ENCODE data around the gene YIPF3.
"Not testable (repeated sequence)": the region's sequence is repeated elsewhere in the genome, so short reads cannot be mapped to it uniquely, and the experiment has no call there.

YIPF3 gene

DNA sequence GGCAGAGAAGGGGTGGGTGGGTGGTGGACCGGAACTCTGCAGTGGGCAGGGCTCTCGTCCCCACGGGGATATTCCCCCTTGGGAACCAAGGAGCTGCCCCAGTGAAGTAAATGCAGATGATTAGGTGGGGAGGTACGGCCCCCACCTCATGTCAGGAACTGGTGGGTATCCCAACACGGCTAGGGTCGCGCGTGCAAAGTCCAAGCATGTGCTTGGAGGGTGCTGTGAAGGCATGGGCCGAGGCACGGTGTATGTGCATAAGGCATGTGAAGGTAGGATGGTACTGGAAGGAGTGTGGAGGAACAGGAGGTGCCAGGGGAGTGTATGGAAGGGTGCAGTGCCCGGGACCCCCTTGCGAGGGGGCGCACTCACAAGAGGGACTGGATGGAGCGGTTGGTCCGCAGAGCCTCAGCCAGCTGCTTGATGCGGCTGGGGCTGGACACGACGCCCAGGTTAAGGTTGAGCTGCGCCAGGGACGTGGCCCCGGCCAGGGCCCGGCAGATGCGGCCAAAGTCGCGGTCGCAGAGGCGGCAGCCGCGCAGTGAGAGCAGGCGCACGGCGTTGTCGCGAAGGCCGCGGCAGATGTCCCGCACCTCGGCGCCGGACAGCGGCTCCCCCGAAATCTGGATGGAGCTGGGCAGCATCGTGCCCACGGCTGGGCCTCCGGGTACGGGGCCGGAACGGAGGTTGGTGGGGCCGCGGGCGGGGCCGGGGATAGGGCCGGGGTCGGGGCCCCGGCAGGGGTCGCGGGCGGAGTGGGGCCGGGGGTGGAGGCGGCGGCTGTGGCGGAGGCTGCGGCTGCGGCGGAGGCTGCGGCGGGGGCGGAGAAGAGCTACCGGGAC is 7.4 kb downstream of the YIPF3 start:
- no peak for DNase-seq

DNA sequence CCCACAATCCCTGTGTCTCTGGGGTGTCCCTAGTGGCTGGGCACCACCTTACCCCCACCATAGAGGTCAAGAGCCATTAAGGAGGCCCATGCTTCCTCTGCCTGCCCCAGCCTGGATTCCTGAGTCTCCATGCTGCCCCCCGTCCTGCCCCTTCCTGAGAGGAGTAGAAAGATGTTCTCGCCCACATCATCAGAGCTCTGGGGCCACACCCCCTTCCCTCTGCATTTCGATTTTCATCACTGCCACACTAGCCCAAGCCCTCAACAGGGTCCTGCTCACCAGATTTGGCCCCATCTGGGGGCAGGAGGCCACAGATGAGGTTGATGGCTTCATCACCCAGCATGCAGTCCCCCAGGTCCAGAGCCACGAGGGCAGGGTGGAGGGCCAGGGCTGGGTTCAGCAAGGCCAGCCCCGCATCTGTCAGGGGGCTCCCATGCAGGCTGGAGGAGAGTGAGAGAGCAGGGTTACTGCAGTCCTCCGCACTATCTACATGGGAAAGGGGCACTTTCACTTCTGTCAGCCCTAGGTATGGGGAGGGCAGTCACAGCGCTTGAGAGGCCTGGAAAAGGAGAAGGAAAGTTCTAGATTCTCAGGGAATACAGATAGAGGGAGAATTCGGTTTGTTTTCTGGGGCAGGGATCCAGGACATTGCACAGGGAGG is 8.1 kb downstream of the YIPF3 start:
- no peak for DNase-seq

DNA sequence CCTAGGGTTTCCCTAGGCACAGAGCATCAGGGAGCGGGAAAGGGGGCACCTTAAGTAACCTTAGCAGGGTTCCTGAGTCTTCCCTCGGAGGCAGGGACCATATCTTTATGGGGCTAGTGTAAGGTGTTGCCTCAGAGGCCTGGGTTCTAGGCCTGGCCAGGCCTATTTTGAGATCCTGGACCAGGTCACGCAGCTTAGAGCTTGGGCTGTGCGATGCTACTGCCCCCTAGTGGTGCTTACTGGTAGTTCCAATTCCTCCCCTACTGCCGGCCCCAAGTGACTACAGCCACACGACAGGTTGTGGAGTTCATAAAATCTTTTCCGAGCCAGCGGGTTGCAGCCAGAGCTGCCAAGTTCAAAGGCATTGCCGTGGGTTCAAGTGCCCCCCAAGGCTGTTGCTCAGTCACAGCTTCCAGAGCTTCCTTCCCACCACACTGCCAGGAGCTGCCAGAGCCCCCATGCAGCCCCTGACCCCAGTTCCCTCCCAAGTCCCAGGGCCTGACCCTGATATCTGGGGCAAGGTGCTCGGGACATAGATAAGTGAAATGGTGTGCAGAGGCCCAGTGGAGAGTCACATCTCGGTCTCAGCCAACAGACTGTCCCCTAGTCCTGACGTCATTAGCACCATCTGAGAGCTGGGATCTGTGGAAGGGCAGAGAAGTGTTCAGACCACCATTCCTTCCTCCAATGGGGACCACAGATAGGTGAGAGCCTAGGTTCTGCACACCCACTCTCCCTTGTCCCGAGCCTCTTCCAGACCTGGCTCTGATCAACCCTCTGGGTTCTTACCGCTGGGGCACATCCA is 9.9 kb downstream of the YIPF3 start:
- DNase-seq: peak; percentile 84 to 85

DNA sequence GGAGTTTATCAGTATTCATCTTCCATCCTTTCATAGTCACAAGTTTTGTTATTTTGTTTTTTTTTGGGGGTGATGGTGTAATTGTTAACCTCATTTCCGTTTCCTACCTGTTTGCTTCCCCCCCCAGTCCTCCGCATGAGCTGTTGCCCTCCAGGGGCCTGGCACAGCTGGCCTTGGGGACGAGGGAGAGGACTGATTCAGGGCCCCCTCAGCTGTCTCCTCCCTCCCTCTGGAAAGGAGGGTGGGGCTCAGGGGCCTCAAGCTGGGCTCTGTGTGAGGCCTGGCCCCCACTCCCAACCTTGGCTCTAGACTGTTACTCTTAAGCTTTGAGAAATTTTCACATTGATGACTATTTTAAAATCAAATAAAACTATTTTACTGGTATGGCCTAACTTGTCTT is 10.6 kb downstream of the YIPF3 start:
- DNase-seq: no peak

DNA sequence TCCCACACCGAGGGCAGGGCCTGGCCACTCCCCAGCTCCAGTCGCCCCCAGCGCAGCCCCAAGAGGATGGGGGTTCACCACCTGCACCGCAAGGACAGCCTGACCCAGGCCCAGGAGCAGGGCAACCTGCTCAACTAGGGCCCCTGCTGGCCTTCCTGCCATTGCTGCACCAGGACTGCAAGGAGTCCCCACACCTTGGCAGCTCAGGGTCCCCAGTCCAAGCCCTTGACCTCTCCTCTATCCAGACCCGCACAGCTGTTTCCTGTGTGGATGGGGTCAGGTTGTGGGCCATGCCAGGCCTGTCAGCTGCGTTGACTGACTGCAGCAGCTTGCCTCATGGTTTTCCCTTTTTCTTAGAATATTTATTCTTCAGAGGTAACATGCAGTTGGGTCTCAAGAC is 11.0 kb downstream of the YIPF3 start:
- no peak for DNase-seq

DNA sequence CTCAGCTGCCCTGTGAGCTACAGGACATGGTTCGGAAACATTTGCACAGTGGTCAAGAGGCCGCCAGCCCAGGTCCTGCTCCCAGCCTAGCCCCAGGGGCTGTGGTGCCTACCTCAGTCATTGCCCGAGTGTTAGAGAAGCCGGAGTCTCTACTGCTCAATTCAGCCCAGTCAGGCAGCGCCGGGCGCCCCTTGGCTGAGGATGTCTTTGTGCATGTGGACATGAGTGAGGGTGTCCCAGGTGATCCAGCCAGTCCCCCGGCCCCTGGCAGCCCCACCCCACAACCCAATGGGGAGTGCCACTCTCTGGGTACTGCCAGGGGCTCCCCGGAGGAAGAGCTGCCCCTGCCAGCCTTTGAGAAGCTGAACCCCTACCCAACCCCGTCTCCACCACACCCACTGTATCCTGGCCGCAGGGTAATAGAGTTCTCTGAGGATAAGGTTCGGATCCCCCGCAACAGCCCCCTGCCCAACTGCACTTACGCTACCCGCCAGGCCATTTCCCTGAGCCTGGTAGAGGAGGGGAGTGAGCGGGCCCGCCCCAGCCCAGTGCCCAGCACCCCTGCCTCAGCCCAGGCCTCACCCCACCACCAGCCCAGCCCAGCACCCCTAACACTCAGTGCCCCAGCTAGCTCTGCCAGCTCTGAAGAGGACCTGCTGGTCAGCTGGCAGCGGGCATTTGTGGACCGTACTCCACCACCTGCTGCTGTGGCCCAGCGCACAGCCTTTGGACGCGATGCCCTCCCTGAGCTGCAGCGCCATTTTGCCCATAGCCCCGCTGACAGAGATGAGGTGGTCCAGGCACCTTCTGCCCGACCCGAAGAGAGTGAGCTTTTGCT is 11.8 kb downstream of the YIPF3 start:
- DNase-seq: no peak

DNA sequence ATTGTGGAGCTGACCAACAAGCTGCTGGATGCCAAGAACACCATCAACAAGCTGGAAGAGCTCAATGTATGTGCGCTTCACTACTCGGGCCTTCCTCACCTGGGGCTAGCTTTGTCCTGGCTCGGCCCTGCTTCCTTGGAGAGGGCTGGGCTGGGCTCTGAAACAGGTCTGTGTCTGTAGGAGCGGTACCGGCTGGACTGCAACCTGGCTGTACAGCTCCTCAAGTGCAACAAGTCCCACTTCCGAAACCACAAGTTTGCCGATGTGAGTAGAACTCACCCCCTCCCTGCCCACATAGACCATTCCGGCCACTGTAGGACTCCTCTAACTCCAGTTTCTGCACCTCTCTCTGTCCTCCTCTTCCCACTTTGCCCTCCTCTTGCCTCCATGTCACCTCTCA is 13.3 kb downstream of the YIPF3 start:
- no peak for DNase-seq

DNA sequence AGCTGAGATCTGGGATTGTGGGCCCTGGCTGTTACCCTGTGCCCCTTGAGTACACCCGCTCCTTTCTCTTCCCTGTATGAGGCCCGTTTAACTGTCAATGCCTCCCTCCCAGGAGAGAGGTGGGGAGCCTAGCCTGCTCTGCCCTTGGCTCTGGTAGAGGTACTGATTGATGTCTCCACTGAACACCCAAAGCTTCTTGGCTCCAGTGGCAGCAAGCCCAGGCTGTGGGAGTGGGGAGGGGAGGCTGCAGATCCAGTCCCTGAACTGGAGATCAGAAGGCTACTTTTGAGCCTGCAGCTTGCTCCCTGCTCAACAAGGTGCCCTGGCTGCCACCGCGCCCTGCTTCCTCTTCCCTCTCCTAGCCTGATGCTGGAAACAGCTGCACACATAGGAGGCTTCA is 14.1 kb downstream of the YIPF3 start:
- DNase-seq: no peak

DNA sequence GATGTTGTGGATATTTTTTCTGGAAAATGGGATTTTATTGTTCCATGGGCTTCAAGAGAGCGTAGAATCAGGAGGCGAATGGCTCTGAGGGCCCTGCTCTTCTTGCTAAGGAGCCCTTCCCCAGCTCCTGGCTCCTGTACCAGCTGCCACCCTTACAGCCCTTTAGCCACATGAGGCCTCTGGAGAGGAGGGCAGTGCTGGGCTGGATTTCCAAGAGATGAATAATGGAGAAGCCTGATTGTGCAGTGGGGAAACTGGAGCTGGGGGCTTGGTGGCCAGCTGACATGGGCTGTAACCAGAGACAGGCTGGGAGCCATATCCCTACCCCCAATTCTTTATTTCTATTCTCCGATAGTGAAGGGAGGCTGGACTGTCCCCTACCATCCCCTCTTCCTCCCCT is 15.8 kb downstream of the YIPF3 start:
- no peak for DNase-seq

DNA sequence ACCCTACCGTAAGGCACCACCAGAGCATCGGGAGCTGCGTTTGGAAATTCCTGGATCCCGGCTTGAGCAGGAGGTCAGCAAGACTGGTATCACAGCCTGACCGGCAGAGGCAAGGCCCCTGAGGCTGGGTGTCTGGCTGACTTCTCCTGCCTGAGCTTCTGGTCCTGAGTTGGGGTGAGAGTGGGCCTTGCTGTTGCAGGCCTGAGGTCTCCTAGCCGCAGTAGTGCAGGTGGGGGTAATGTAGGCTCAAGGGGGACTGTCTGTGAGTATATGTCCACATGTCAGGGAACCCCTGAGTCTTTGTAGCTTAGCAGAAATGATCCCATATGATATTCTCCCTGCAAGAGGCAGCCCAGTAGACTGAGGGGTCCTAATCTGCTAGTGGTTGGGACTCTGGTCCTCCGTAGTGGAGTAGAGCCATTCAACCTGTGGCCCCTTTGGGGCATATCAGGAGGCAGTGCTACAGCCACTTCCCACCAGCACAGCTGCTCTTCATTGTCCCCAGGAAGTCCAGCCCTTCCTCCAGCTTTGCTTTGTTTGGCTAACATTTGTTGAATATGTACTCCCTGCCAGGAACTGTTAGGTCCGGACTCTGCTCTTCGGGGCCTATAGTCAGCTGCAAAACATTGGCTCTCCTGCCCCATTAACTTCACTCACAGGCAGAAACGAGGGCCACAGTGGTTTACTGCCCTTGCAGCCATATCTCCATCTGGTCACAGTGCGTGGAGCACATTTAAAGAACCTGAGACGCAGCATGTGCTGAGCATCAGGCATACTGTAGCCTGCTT is 17.5 kb downstream of the YIPF3 start:
- DNase-seq: no peak

DNA sequence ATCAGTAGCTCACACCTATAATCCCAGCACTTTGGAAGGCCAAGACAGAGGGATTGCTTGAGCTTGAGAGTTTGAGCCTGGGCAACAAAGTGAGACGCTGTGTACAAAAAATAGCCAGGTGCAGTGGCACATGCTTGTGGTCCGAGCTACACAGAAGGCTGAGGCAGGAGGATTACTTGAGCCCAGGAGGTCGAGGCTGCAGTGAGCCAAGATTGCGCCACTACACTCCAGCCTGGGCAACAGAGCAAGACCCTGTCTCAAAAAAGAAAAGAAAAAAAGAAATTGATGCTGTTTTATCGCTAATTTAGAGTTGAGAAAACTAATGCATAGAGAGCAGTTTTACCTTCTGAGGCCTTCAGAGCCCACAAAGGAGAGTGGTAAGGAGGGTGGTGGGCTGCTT is 18.4 kb downstream of the YIPF3 start:
- DNase-seq: not testable (repeated sequence)

DNA sequence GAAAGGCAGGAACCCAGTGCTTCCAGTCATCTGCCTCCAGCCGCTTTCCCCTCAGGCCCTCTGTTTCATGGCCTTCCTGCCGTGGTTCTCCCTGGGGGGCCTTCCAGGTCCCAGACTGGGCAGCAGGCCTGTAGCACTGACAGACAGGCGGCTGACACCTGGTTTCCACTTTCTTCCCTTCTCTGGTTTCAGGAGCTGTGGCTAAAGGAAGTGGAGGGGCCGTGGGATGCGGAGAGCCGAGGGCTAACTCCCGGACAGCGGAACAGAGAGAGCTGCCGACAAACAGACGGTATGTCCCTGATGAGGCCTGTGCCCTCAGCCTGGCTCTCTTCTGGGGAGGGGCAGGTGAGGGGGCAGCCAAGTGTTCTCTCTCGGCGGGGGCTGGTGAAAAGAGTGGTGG is 19.0 kb downstream of the YIPF3 start:
- DNase-seq: no peak

DNA sequence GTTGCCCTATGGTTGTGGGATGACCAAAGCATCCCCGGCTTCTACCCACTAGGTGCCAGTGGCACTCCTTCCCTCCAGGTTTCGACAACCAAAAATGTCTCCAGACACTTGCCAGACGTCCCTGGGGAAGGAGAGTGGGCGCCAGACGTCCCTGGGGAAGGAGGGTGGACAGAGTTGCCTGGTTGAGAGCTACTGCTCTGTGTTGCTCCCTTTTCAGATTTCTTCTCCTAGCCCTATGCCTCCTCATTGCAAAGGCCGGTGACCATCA is 19.7 kb downstream of the YIPF3 start:
- no peak for DNase-seq

DNA sequence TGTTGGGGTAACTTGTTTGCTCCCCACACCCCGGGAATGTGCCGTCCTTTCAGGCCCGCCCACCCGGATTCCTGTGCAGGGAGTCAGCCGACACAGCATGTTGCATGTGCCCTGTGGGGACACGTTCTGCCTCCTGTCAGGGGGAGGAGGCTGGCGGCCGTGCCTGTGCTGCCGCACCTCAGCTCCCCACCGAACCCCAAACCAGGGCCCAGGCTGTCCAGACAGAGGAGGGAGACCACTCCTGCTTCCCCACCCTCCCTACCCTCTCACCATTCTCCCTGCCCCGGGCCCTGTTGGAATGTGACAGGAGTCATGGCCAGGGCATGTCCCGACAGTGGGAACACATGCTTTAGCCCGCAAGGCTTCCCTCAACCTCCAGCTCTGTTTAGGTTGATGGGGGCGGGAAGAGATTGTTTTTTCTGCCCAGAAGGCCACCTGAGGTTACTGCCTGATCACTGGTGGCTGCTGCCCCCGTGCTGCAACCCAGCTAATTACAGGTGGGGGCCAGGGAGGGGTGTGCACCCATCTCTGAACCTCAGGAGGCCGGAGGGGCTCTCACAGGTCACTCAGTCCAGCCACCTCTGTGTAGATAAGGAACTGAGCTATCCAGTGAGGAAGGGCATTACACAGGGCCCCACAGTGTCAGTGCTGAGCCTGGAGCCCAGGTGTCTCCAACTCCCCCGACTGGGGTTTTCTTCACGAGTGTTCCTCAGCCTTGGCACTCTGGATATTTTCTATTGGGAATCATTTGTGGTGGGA is 20.2 kb downstream of the YIPF3 start:
- DNase-seq: no peak

DNA sequence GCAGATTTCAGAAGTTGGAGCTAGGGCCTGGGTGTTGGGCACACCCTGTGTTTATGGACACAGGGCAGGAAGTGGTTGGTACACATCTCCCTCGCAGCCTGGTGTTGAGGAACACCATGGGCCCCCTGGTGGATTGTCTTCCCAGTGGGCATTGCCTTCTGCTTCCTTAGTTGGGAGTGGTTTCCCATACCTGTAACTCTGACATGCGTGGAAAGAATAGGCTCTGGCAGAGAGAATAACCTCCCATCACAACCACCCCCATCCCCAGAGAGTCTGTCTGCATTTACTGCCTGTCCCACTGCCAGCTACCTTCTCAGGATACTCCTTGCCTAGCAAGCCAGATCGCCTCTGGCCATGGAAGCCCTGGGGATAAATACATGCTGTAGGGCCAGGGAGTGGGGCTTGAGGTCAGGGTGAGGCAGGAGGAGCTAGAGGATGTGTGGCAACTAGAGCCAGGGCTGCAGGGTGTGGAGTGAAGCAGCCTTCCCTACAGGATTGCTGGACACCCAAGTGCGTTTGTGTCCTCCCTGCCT is 21.3 kb downstream of the YIPF3 start:
- DNase-seq: no peak

DNA sequence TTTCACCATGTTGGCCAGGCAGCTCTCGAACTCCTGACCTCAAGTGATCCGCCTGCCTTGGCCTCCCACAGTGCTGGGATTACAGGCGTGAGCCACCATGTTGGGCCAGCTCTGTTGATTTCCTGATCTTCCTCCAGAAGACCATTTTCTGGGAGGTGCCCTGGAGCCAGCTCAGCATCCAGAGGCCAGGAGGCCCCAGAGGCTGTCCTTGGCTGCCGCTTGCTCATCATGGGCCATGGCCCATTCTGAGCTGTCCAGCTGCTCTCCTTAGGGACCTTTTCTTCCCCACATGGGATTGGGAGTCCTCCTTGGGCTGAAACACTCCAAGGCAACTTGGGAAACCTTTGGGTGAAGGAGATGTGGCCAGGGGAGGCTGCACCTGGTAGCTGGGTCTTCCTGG is 22.0 kb downstream of the YIPF3 start:
- DNase-seq: no peak

DNA sequence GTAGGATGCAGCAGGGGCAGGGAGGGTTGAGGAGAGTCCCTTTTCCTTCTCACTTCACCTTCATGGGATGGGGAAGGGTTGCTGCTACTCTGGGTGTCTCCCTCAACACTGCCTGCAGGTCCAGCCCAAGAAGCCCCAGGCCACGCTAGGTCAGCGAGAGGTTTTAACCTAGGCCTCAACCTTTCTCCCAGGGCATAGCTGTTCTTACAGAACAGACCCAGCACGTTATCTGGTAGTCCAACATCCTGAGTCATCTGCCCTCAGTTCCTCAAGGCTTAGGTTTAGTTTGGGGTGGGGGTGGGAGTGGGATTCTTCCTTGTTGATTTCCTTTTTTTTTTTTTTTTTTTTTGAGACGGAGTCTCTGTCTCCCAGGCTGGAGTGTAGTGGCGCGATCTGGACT is 22.4 kb downstream of the YIPF3 start:
- DNase-seq: no peak

DNA sequence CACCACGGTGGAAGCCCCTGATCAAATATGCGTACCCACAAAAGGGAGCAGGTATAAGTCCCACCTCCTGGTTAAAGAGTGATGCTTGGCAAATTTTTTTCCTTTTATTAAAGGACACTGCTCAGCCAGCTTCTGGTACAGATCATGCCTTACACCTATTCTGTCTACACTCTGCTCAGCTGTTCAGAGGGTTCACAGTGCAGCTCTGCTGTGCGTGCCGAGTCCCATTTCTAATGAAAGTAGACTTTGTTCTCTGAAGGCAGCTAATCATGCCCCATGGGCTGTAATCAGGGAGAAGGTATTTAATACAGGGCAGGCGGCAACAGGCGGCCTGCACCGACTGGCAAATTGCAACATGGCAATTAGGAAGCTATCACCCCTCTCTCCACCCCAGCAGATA is 22.9 kb downstream of the YIPF3 start:
- DNase-seq: no peak

DNA sequence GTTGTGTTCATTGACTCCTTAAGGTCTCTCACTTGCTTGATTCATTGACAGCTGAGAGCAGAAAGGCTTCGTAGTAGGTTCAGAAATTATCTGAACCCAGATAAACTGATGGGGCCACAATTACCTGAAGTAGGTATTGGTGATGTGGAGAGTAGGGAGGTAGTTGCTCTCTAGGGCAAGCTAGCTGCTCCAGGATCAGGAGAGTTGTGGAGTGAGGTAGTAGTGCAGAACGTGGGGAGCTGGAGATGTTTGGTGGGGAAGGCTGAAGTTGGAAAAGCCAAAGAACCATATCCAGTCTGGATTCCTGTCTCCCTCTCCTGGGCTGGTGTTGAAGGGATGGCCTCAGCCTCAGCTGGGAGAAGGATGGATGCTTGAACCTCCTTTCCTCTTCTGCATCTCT is 23.5 kb downstream of the YIPF3 start:
- DNase-seq: no peak

DNA sequence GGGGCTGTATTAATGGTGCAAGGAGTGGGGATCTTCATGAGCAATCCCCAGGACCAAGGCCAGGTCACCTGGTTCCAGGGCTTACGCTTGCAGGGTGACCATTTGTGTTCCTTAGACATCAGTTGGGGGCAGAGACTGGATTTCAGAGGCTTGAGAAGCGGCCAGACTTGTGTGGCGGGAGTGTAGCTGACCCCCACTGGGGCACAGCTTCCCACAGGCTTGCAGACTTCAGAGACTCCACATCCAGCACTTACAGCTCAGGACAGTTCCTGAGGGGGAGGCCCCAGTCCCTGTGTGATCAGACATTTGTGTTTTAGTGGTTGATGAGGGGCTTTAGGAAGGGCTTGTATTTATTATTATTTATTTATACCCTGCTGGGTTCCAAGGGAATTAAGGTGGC is 24.1 kb downstream of the YIPF3 start:
- DNase-seq: no peak
